A549 (cell line): ENCODE measurements around the gene ALDH1A1. TPM values are rescaled to one million over a fixed set of nuclear protein-coding genes. Genes with fewer than 3 reads are reported as not detected.
A peak's percentile ranks its signal among the peaks of the same experiment; 100 is the strongest.

Experiments used
- ATOH8 ChIP-seq: fragments of 250-450 bp; sonication (Bioruptor Pico); IDR thresholded peaks from 2 replicates; pipeline ENCODE4 v1.5.0; 2020; ENCODE audit warnings: low read depth, mild to moderate bottlenecking, moderate library complexity
- CBX8 ChIP-seq: fragments of 200-600 bp; sonication (generic); IDR thresholded peaks from 2 replicates; pipeline ENCODE4 v1.6.1; 2016
- E2F6 ChIP-seq: IDR thresholded peaks from 2 replicates; pipeline ENCODE4 v1.6.1; 2012; ENCODE audit warnings: low read depth, borderline replicate concordance
- EHF ChIP-seq: fragments of 250-450 bp; sonication (Bioruptor Pico); IDR thresholded peaks from 2 replicates; pipeline ENCODE4 v1.5.0; 2020; ENCODE audit warnings: mild to moderate bottlenecking
- EP300 ChIP-seq, 2 experiments: fragments of >200 bp; sonication (Bioruptor Twin); formaldehyde crosslinking; IDR thresholded peaks; 2 replicates in 1 of 2; 3 replicates in 1 of 2; pipeline ENCODE4 v1.6.1; 2016 to 2017
- FOSB ChIP-seq: fragments of 250-450 bp; sonication (Bioruptor Pico); IDR thresholded peaks from 2 replicates; pipeline ENCODE4 v1.5.0; 2020; ENCODE audit warnings: mild to moderate bottlenecking, moderate library complexity
- FOXS1 ChIP-seq: fragments of 250-450 bp; sonication (Bioruptor Pico); IDR thresholded peaks from 2 replicates; pipeline ENCODE4 v1.5.0; 2020; ENCODE audit warnings: mild to moderate bottlenecking, moderate library complexity
- GATA3 ChIP-seq: IDR thresholded peaks from 2 replicates; pipeline ENCODE4 v1.6.1; 2012; ENCODE audit warnings: borderline replicate concordance
- HES2 ChIP-seq: fragments of >200 bp; sonication (Bioruptor Twin); formaldehyde crosslinking; IDR thresholded peaks from 2 replicates; pipeline ENCODE4 v1.6.1; 2016
- HMGXB4 ChIP-seq: fragments of 250-450 bp; sonication (Bioruptor Pico); IDR thresholded peaks from 2 replicates; pipeline ENCODE4 v1.5.0; 2021; ENCODE audit warnings: mild to moderate bottlenecking, moderate library complexity, borderline replicate concordance
- HOXA7 ChIP-seq: fragments of 250-450 bp; sonication (Bioruptor Pico); IDR thresholded peaks from 2 replicates; pipeline ENCODE4 v1.5.0; 2020; ENCODE audit warnings: mild to moderate bottlenecking, moderate library complexity
- HOXB13 ChIP-seq: fragments of 250-450 bp; sonication (Bioruptor Pico); IDR thresholded peaks from 2 replicates; pipeline ENCODE4 v1.5.0; 2020; ENCODE audit warnings: low read depth, mild to moderate bottlenecking, moderate library complexity
- HOXB5 ChIP-seq: fragments of 250-450 bp; sonication (Bioruptor Pico); IDR thresholded peaks from 2 replicates; pipeline ENCODE4 v1.5.0; 2020; ENCODE audit warnings: mild to moderate bottlenecking, moderate library complexity
- JUN ChIP-seq, 2 experiments: fragments of >200 bp; sonication (Bioruptor Twin); formaldehyde crosslinking; IDR thresholded peaks; 2 replicates in 1 of 2; 3 replicates in 1 of 2; pipeline ENCODE4 v1.6.1; 2016 to 2017
- KDM1A ChIP-seq: fragments of 200-600 bp; sonication (generic); IDR thresholded peaks from 2 replicates; pipeline ENCODE4 v1.6.1; 2016; ENCODE audit warnings: low read depth, mild to moderate bottlenecking
- KDM5A ChIP-seq: fragments of 200-600 bp; sonication (generic); IDR thresholded peaks from 2 replicates; pipeline ENCODE4 v1.6.1; 2016; ENCODE audit warnings: antibody characterized with exemption, mild to moderate bottlenecking
- MAFK ChIP-seq: fragments of 450-650 bp; IDR thresholded peaks from 2 replicates; pipeline ENCODE4 v1.6.1; 2014; ENCODE audit not compliant: partially characterized antibody
- MAZ ChIP-seq: fragments of 150-350 bp; IDR thresholded peaks from 2 replicates; pipeline ENCODE4 v1.6.1; 2014; ENCODE audit warnings: antibody characterized with exemption, low read depth, low read length, borderline replicate concordance
- MYC ChIP-seq: IDR thresholded peaks from 2 replicates; pipeline ENCODE4 v1.6.1; 2012; ENCODE audit warnings: mild to moderate bottlenecking, inconsistent platforms, low read length, improper control_type of control experiment, borderline replicate concordance
- NFE2L2 ChIP-seq: fragments of 150-350 bp; conservative IDR thresholded peaks from 2 replicates; pipeline ENCODE4 v1.6.1; 2014; ENCODE audit warnings: low read length
- NPAS2 ChIP-seq: fragments of 250-450 bp; sonication (Bioruptor Pico); IDR thresholded peaks from 2 replicates; pipeline ENCODE4 v1.8.0; 2022; ENCODE audit warnings: mild to moderate bottlenecking, moderate library complexity, borderline replicate concordance
- NR3C1 ChIP-seq: fragments of >200 bp; sonication (Bioruptor Twin); formaldehyde crosslinking; IDR thresholded peaks from 3 replicates; pipeline ENCODE4 v1.6.1; 2017
- PBX3 ChIP-seq: IDR thresholded peaks from 2 replicates; pipeline ENCODE4 v1.6.1; 2012
- POLR2AphosphoS2 ChIP-seq: conservative IDR thresholded peaks from 2 replicates; pipeline ENCODE4 v1.6.1; 2012; ENCODE audit warnings: low read length, improper control_type of control experiment, inconsistent platforms
- RARB ChIP-seq: fragments of 250-450 bp; sonication (Bioruptor Pico); IDR thresholded peaks from 2 replicates; pipeline ENCODE4 v1.8.0; 2021; ENCODE audit warnings: mild to moderate bottlenecking, moderate library complexity
- REST ChIP-seq: fragments of 200-600 bp; sonication (generic); IDR thresholded peaks from 2 replicates; pipeline ENCODE4 v1.6.1; 2016; ENCODE audit warnings: antibody characterized with exemption, mild to moderate bottlenecking, moderate library complexity
- SMC3 ChIP-seq: fragments of >200 bp; sonication (Bioruptor Twin); formaldehyde crosslinking; IDR thresholded peaks from 3 replicates; pipeline ENCODE4 v1.6.1; 2018; ENCODE audit warnings: inconsistent platforms
- TFCP2L1 ChIP-seq: fragments of 250-450 bp; sonication (Bioruptor Pico); IDR thresholded peaks from 2 replicates; pipeline ENCODE4 v1.5.0; 2021; ENCODE audit warnings: mild to moderate bottlenecking
- TP53 ChIP-seq: fragments of 250-450 bp; sonication (Bioruptor Pico); IDR thresholded peaks from 2 replicates; pipeline ENCODE4 v1.5.0; 2021; ENCODE audit warnings: mild to moderate bottlenecking, moderate library complexity
- ZC3H11A ChIP-seq: fragments of 450-650 bp; IDR thresholded peaks from 2 replicates; pipeline ENCODE4 v1.6.1; 2014; ENCODE audit warnings: antibody characterized with exemption, mild to moderate bottlenecking
- ZFP36 ChIP-seq: fragments of 450-650 bp; IDR thresholded peaks from 2 replicates; pipeline ENCODE4 v1.6.1; 2014; ENCODE audit warnings: borderline replicate concordance; ENCODE audit not compliant: partially characterized antibody
- ZNF302 ChIP-seq: fragments of 250-450 bp; sonication (Bioruptor Pico); IDR thresholded peaks from 2 replicates; pipeline ENCODE4 v1.9.0; 2021; ENCODE audit warnings: inconsistent platforms, mild to moderate bottlenecking, moderate library complexity
- ZSCAN20 ChIP-seq: fragments of 250-450 bp; sonication (Bioruptor Pico); IDR thresholded peaks from 2 replicates; pipeline ENCODE4 v1.8.0; 2022; ENCODE audit warnings: mild to moderate bottlenecking, moderate library complexity
- polyA plus RNA-seq, 4 experiments: library from polyadenylated mRNA; depleted of rRNA in 3 of 4; stranded (reverse); fragments of >200 nt; fragmentation: RNase III in 1 of 4; extraction: RNeasy Plus Mini Kit Qiagen cat#74134 plus additional on column Dnase treatment in 1 of 4; gene quantifications; 2 replicates in 3 of 4; 3 replicates in 1 of 4; pipeline ENCODE4 v1.2.3, GENCODE V29; 2011 to 2017

Gene ALDH1A1
- polyA plus RNA-seq, 2 of the 4 experiments (the other 2 are of a cell fraction), result 8,617 to 9,987 TPM

- TF ChIP-seq E2F6 (no peak), TFCP2L1 (CRISPR knock-in tag) (peak; percentile 30; the same call in 1 of the 2 replicates), REST (no peak), KDM1A (no peak), NFE2L2 (0 out of 2 replicates have a peak, but pooled peaks have one; percentile 0), HES2 (no peak), MAFK (peak; percentile 29), MYC (no peak), NPAS2 (CRISPR knock-in tag) (no peak), ZC3H11A (no peak), ZFP36 (no peak), TP53 (CRISPR knock-in tag) (peak; percentile 59; the same call in 1 of the 2 replicates), GATA3 (no peak), HMGXB4 (CRISPR knock-in tag) (no peak), FOSB (CRISPR knock-in tag) (no peak), ZNF302 (CRISPR knock-in tag) (no peak), CBX8 (no peak), ZSCAN20 (no peak), ATOH8 (CRISPR knock-in tag) (no peak), MAZ (no peak), HOXB13 (CRISPR knock-in tag) (no peak), NR3C1 (no peak), PBX3 (no peak), POLR2AphosphoS2 (no peak), EP300 (IDR thresholded peaks at IDR 0.05) (no peak), FOXS1 (CRISPR knock-in tag) (no peak), JUN (IDR thresholded peaks at IDR 0.05) (peak; percentile 73 to 90; a peak in 4 of 5 replicates), HOXB5 (no peak), KDM5A (no peak), SMC3 (no peak), RARB (0 out of 2 replicates have a peak, but pooled peaks have one; percentile 57), HOXA7 (CRISPR knock-in tag) (0 out of 2 replicates have a peak, but pooled peaks have one; percentile 18), EHF (CRISPR knock-in tag) (no peak)
Observed at GRCh38 chr9:72947984-72948465, 4.8 kb downstream of the ALDH1A1 start (continued).
